ENCODE measurements around the gene CD48. TPM values are rescaled to one million over a fixed set of nuclear protein-coding genes. Genes with fewer than 3 reads are reported as not detected.
A peak's percentile ranks its signal among the peaks of the same experiment; 100 is the strongest.

CD48 gene
- total and polyA plus RNA-seq, 2 of the 4 experiments (the other 2 are of a cell fraction), result not detected

- Histone ChIP-seq H3K27me3 (ENCODE audit: control insufficient read depth, insufficient read depth, low read length) (no peaks in the 10 kb centered on the region; the same call in 1 of the 2 replicates), H3K9me1 (ENCODE audit: insufficient read depth, low read length) (no peaks in the 10 kb centered on the region), H2BK120ac (ENCODE audit: low read depth, low read length) (no peak overlapping the region), H3K18ac (ENCODE audit: low read depth, low read length) (no peak overlapping the region), H3K23ac (ENCODE audit: low read depth, low read length) (no peak overlapping the region), H3K9ac (ENCODE audit: low read depth, low read length) (no peak overlapping the region), H2AK9ac (replicated peaks; ENCODE audit: low read depth, low read length, poor library complexity) (no peak overlapping the region), H2BK15ac (ENCODE audit: low read depth, low read length) (no peak overlapping the region), H4K91ac (ENCODE audit: insufficient read depth, low read depth, low read length) (no peak overlapping the region), H3K4ac (ENCODE audit: low read depth, low read length) (no peak overlapping the region), H3K4me2 (ENCODE audit: low read depth, low read length) (no peak overlapping the region), H2AFZ (replicated peaks; ENCODE audit: low read length, poor library complexity) (peak overlapping the region; percentile 54), H4K5ac (ENCODE audit: low read depth, low read length) (no peak overlapping the region), H2BK20ac (ENCODE audit: low read depth, low read length) (no peak overlapping the region), H4K8ac (ENCODE audit: low read depth in 2 of 2, low read length in 2 of 2) (no peak overlapping the region), H4K20me1 (ENCODE audit: insufficient read depth, low read length) (no peaks in the 10 kb centered on the region), H3K4me1 (ENCODE audit: control insufficient read depth, insufficient read depth, low read length) (no peaks in the 10 kb centered on the region), H3K4me3 (ENCODE audit: insufficient read depth, low read depth, low read length) (no peak overlapping the region), H2BK5ac (ENCODE audit: low read depth, low read length, poor library complexity, severe bottlenecking) (no peak overlapping the region), H3K56ac (ENCODE audit: extremely low read depth, insufficient read depth, low read length) (no peak overlapping the region), H3K9me3 (ENCODE audit: control insufficient read depth, insufficient read depth, low read length) (no peaks in the 10 kb centered on the region), H3K27ac (ENCODE audit: insufficient read depth, low read length) (no peak overlapping the region), H3K14ac (replicated peaks; ENCODE audit: low read depth, low read length) (no peak overlapping the region), H2AK5ac (ENCODE audit: low read depth, low read length) (no peak overlapping the region), H3K36me3 (ENCODE audit: control insufficient read depth, insufficient read depth, low read length) (no peaks in the 10 kb centered on the region), H3K79me1 (ENCODE audit: low read depth in 1 of 2, low read length in 2 of 2) (no peaks in the 10 kb centered on the region)
- in situ Hi-C loops (cut with MboI; ENCODE audit: low sequenced_read_pairs), result loop anchor here (10.0 kb wide), 1 partner anchor 59 kb away; the partner anchor contains the start of gene SLAMF7
- ATAC-seq (ENCODE audit: low read depth) (peak; percentile 92), DNase-seq (peak; percentile 51)
- 20% methylated on average over 1 of the region's 6 CpGs; no CpG with 5 or more reads in 1 of the 2 experiments for WGBS, 2 experiments (ENCODE audit: extremely low coverage in 2 of 2, insufficient read length in 1 of 2)
- no TSS peak for BruUV-seq (replicated peaks)
- ChIA-PET CTCF (interaction anchor here (0.6 to 1.1 kb wide), 4 partner anchors 13 to 178 kb away, joined by 3 read pairs; no protein-coding TSS in a partner anchor), POLR2A (ENCODE audit: unreplicated experiment) (no interaction called here)
- intact Hi-C loops (cut with micrococcal nuclease), result loop anchor here (2.0 kb wide), 1 partner anchor 275 kb away; no protein-coding TSS in a partner anchor
- TF ChIP-seq BHLHE40 (IDR thresholded peaks at IDR 0.05; ENCODE audit: low read depth, low read length) (no peak), MXI1 (IDR thresholded peaks at IDR 0.05; ENCODE audit: borderline replicate concordance, low read depth, low read length) (no peak), POLR2A (IDR thresholded peaks at IDR 0.05; ENCODE audit: low read depth, low read length) (no peak), CTCF (conservative IDR thresholded peaks at IDR 0.05; ENCODE audit: low read depth, low read length) (peak; percentile 65), SMC3 (IDR thresholded peaks at IDR 0.05; ENCODE audit: low read depth, low read length) (peak; percentile 38; the same call in 1 of the 2 replicates), USF2 (IDR thresholded peaks at IDR 0.05; ENCODE audit: low read depth, low read length) (no peak), RFX5 (IDR thresholded peaks at IDR 0.05; ENCODE audit: low read depth, low read length) (no peak), FOS (IDR thresholded peaks at IDR 0.05; ENCODE audit: low read depth, low read length) (no peak), CEBPB (IDR thresholded peaks at IDR 0.05; ENCODE audit: low read depth, low read length) (no peak), NFE2L2 (IDR thresholded peaks at IDR 0.05; ENCODE audit: low read depth, low read length) (no peak), MAZ (IDR thresholded peaks at IDR 0.05; ENCODE audit: borderline replicate concordance, low read depth, low read length) (no peak), MAFK (IDR thresholded peaks at IDR 0.05; ENCODE audit: low read depth, low read length) (no peak), RAD21 (IDR thresholded peaks at IDR 0.05; ENCODE audit: low read length) (peak; percentile 60), CHD1 (IDR thresholded peaks at IDR 0.05; ENCODE audit: low read depth, low read length) (no peak)
- TF ChIP-seq, protein P1, sequence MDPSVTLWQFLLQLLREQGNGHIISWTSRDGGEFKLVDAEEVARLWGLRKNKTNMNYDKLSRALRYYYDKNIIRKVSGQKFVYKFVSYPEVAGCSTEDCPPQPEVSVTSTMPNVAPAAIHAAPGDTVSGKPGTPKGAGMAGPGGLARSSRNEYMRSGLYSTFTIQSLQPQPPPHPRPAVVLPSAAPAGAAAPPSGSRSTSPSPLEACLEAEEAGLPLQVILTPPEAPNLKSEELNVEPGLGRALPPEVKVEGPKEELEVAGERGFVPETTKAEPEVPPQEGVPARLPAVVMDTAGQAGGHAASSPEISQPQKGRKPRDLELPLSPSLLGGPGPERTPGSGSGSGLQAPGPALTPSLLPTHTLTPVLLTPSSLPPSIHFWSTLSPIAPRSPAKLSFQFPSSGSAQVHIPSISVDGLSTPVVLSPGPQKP (IDR thresholded peaks at IDR 0.05; ENCODE audit: borderline replicate concordance, low read depth, low read length), result no peak
- dilution Hi-C loops (cut with HindIII; ENCODE audit: low sequenced_read_pairs, unreplicated experiment), result no loop called here
Observed at GRCh38 chr1:160675641-160676410, 35.8 kb downstream of the CD48 start.
